Naive thymus-derived CD4-positive, alpha-beta T cell (primary cell): ENCODE measurements around the gene PPA2. TPM values are rescaled to one million over a fixed set of nuclear protein-coding genes. Genes with fewer than 3 reads are reported as not detected.

Source experiments
- ATAC-seq: fragments of 150-1000 bp; cut with Tn5 transposase; 2 replicates; pipeline ENCODE4 v1.10.0; 2021; ENCODE audit warnings: mild to moderate bottlenecking, moderate library complexity
- CTCF ChIA-PET: fragments of 350-600 bp; sonication (Branson Sonifier 250); formaldehyde crosslinking; loops from one replicate; lab custom pipeline; 2021; ENCODE audit warnings: antibody characterized with exemption; lab: Charles Lee
- POLR2A ChIA-PET: fragments of 350-600 bp; sonication (Branson Sonifier 250); formaldehyde crosslinking; loops from one replicate; lab custom pipeline; 2021; ENCODE audit warnings: antibody characterized with exemption, inconsistent platforms; lab: Charles Lee
- DNase-seq, 9 donors: peaks; one replicate each; pipeline versions ENCODE4 v3.0.0 to v3.0.0-alpha.2; 2020 to 2022; ENCODE audit warnings: mixed read lengths in 1 of 9
- H3K27ac ChIP-seq: one replicate; pipeline ENCODE4 v1.7.0; 2013; ENCODE audit warnings: mild to moderate bottlenecking, low read depth, low read length, moderate library complexity
- H3K27me3 ChIP-seq, 2 donors: one replicate each; pipeline ENCODE4 v1.7.0; 2013; ENCODE audit warnings: low read length in 2 of 2, mild to moderate bottlenecking in 2 of 2, moderate library complexity in 2 of 2; ENCODE audit not compliant: control insufficient read depth in 2 of 2, insufficient read depth in 2 of 2
- H3K36me3 ChIP-seq, 3 experiments: 1 replicate in 2 of 3; 2 replicates in 1 of 3; pipeline ENCODE4 v1.7.0; 2013; ENCODE audit warnings: low read length in 3 of 3, mild to moderate bottlenecking in 3 of 3, moderate library complexity in 1 of 3; ENCODE audit not compliant: insufficient read depth in 3 of 3, control insufficient read depth in 2 of 3
- H3K4me1 ChIP-seq, 2 donors: one replicate each; pipeline ENCODE4 v1.7.0; 2013; ENCODE audit warnings: low read length in 2 of 2, mild to moderate bottlenecking in 2 of 2, moderate library complexity in 1 of 2; ENCODE audit not compliant: control insufficient read depth in 2 of 2, insufficient read depth in 2 of 2
- H3K4me3 ChIP-seq: 2 replicates; pipeline ENCODE4 v1.7.0; 2013; ENCODE audit warnings: mild to moderate bottlenecking, low read length
- H3K9me3 ChIP-seq, 3 experiments: 1 replicate in 2 of 3; 2 replicates in 1 of 3; pipeline ENCODE4 v1.7.0; 2013; ENCODE audit warnings: low read length in 3 of 3; ENCODE audit not compliant: control insufficient read depth in 2 of 3
- H3K27ac Mint-ChIP-seq, 9 donors: one replicate each; pipeline ENCODE4 v1.8.0; 2020 to 2022; ENCODE audit warnings: mixed read lengths in 9 of 9, mild to moderate bottlenecking in 8 of 9, moderate library complexity in 5 of 9, inconsistent platforms in 2 of 9
- H3K27me3 Mint-ChIP-seq, 5 donors: one replicate each; pipeline ENCODE4 v1.8.0; 2021 to 2022; ENCODE audit warnings: mixed read lengths in 5 of 5, mild to moderate bottlenecking in 1 of 5
- H3K36me3 Mint-ChIP-seq, 5 donors: one replicate each; pipeline ENCODE4 v1.8.0; 2020 to 2022; ENCODE audit warnings: mixed read lengths in 5 of 5, mild to moderate bottlenecking in 3 of 5, inconsistent platforms in 1 of 5
- H3K4me1 Mint-ChIP-seq, 7 donors: one replicate each; pipeline ENCODE4 v1.8.0; 2020 to 2022; ENCODE audit warnings: mixed read lengths in 7 of 7, mild to moderate bottlenecking in 3 of 7, inconsistent platforms in 1 of 7
- H3K4me3 Mint-ChIP-seq, 10 donors: one replicate each; pipeline ENCODE4 v1.8.0; 2020 to 2022; ENCODE audit warnings: mild to moderate bottlenecking in 10 of 10, mixed read lengths in 10 of 10, moderate library complexity in 6 of 10, inconsistent platforms in 2 of 10
- H3K9me3 Mint-ChIP-seq, 11 donors: one replicate each; pipeline ENCODE4 v1.8.0; 2020 to 2022; ENCODE audit warnings: mixed read lengths in 11 of 11, mild to moderate bottlenecking in 4 of 11, inconsistent platforms in 1 of 11, moderate library complexity in 1 of 11
- intact Hi-C, 2 donors: fragments of 100-400 bp; cut with micrococcal nuclease; formaldehyde crosslinking; loops; one replicate each; pipeline ENCODE4 v1.15.1; 2023
- polyA plus RNA-seq, 2 donors: library from polyadenylated mRNA; unstranded; fragments of 300-500 nt; fragmentation: Illumina TruSeq; gene quantifications; one replicate each; pipeline ENCODE4 v1.2.3, GENCODE V29; 2021
- total RNA-seq, 6 experiments: library from RNA in 5 of 6; stranded (reverse) in 5 of 6; gene quantifications; 1 replicate in 5 of 6; 2 replicates in 1 of 6; pipeline ENCODE4 v1.2.3 and lab custom pipeline; 2021 to 2026

The PPA2 gene
- total and polyA plus RNA-seq, 7 experiments from 2014 or later = 38.2 to 107 (median 51.2) TPM

DNA sequence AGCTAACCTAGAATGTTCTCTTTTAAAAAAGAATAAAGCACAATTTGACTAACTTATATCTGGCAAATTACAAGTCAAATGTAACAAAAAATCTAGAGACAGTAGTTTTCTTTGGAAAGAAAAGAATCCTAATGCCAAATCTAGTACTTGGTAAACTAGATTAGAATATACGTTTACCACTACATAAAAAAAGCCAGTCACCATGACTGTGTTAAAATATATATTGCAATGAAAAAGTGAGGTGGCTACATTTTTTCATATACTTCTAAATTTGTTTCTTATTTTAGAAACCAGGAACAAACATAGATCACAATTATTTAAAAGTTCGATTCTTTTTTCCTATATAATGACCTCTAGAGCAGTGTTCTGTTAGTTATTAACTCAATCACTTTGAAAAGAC is 29.6 kb upstream of the PPA2 start:
- no peaks in the 10 kb centered on the region for H3K4me1 Mint-ChIP-seq
- Histone ChIP-seq H3K36me3 (no peaks in the 10 kb centered on the region), H3K27me3 (no peaks in the 10 kb centered on the region), H3K4me3 (no peak overlapping the region), H3K27ac (no peak overlapping the region), H3K9me3 (no peaks in the 10 kb centered on the region), H3K4me1 (no peaks in the 10 kb centered on the region)
- ATAC-seq = no peak
- DNase-seq = no peak
- CTCF ChIA-PET = no interaction called here
- peaks cover 0 to 4% (median 0%) of the 10 kb centered on the region in 11 donors for H3K9me3 Mint-ChIP-seq
- peaks cover 0 to 7% (median 2%) of the 10 kb centered on the region in 5 donors for H3K27me3 Mint-ChIP-seq
- no peaks in the 10 kb centered on the region for H3K36me3 Mint-ChIP-seq
- no peak overlapping the region for H3K27ac Mint-ChIP-seq
- intact Hi-C loops = no loop called here
- POLR2A ChIA-PET = no interaction called here
- no peak overlapping the region for H3K4me3 Mint-ChIP-seq

GRCh38 chr4:105496899-105497298 is 23.0 kb upstream of the PPA2 start:
- H3K4me3 Mint-ChIP-seq = no peak overlapping the region
- no peak overlapping the region for H3K27ac Mint-ChIP-seq
- no peaks in the 10 kb centered on the region for H3K4me1 Mint-ChIP-seq
- no peak for DNase-seq
- intact Hi-C loops = no loop called here
- no peaks in the 10 kb centered on the region for H3K4me1 ChIP-seq
- H3K27me3 ChIP-seq = no peaks in the 10 kb centered on the region
- H3K9me3 ChIP-seq = no peaks in the 10 kb centered on the region
- no peaks in the 10 kb centered on the region for H3K36me3 Mint-ChIP-seq
- H3K9me3 Mint-ChIP-seq = peaks cover 0 to 9% (median 3%) of the 10 kb centered on the region in 11 donors
- H3K4me3 ChIP-seq = no peak overlapping the region
- no peak overlapping the region for H3K27ac ChIP-seq
- ChIA-PET CTCF (interaction anchor here (0.6 kb wide), 1 partner anchor 18 kb away, joined by 3 read pairs; no protein-coding TSS in a partner anchor), POLR2A (interaction anchor here (0.7 kb wide), 1 partner anchor 122 kb away, joined by 4 read pairs; no protein-coding TSS in a partner anchor)
- H3K27me3 Mint-ChIP-seq = peaks cover 7 to 45% (median 37%) of the 10 kb centered on the region in 5 donors
- ATAC-seq = no peak
- no peaks in the 10 kb centered on the region for H3K36me3 ChIP-seq

DNA sequence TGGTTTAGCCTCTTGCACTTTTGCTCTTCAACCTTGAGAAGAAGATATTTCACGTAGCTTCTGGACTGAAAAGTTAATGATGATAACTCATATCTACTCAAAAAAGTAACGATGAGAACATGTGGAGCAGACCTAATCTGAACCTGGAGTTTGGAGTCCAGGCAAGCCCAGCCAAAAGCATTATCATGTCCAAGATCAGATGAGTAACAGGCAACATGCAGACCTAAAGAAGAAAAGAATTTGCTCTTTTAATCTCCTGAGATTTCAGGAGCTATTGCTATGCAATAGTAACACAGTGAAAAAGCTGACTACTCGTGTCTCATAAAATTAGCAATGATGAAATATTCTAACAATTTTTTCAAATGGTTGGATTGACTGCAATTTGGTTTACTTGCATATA is 21.8 kb upstream of the PPA2 start:
- Mint-ChIP-seq H3K4me1 (no peaks in the 10 kb centered on the region), H3K27ac (no peak overlapping the region), H3K9me3 (peaks cover 0 to 6% (median 3%) of the 10 kb centered on the region in 11 donors), H3K27me3 (peaks cover 5 to 45% (median 33%) of the 10 kb centered on the region in 5 donors), H3K36me3 (no peaks in the 10 kb centered on the region), H3K4me3 (no peak overlapping the region)
- ATAC-seq (no peak), DNase-seq (no peak)
- intact Hi-C loops = no loop called here
- Histone ChIP-seq H3K9me3 (no peaks in the 10 kb centered on the region), H3K4me3 (no peak overlapping the region), H3K27me3 (no peaks in the 10 kb centered on the region), H3K4me1 (no peaks in the 10 kb centered on the region), H3K36me3 (no peaks in the 10 kb centered on the region), H3K27ac (no peak overlapping the region)
- ChIA-PET POLR2A (interaction anchor here (0.6 kb wide), 1 partner anchor 233 kb away, joined by 4 read pairs; no protein-coding TSS in a partner anchor), CTCF (no interaction called here)

DNA sequence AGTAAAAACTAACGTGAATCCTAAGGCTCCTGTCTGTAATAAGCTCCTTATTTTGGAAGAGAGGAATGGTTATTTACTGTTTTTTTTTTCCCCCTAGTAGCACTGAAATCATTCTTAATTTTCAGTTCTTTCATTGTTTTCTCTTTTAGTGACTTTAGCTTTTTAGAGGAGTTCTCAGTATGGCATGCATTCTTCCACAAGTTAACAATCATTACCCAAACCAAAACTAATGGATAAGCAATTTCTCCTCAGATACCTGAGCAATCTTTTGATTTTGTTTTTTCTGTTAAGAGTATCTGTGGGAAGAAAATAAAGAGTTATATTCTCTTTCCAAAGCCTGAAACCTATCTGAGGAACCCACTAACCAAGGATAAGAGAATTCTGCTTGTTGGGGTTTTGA is 16.7 kb upstream of the PPA2 start:
- H3K9me3 Mint-ChIP-seq = peaks cover 3 to 27% (median 9%) of the 10 kb centered on the region in 11 donors
- H3K4me3 Mint-ChIP-seq = no peak overlapping the region
- H3K36me3 Mint-ChIP-seq = peaks cover 0 to 3% (median 0%) of the 10 kb centered on the region in 5 donors
- peaks cover 0 to 1% (median 0%) of the 10 kb centered on the region in 7 donors for H3K4me1 Mint-ChIP-seq
- DNase-seq = no peak
- no peaks in the 10 kb centered on the region for H3K36me3 ChIP-seq
- intact Hi-C loops = no loop called here
- peaks cover 8 to 39% (median 29%) of the 10 kb centered on the region in 5 donors for H3K27me3 Mint-ChIP-seq
- CTCF ChIA-PET = no interaction called here
- H3K27ac Mint-ChIP-seq = no peak overlapping the region
- H3K27me3 ChIP-seq = no peaks in the 10 kb centered on the region
- H3K4me1 ChIP-seq = no peaks in the 10 kb centered on the region
- H3K4me3 ChIP-seq = no peak overlapping the region
- H3K9me3 ChIP-seq = no peaks in the 10 kb centered on the region
- POLR2A ChIA-PET = no interaction called here
- no peak overlapping the region for H3K27ac ChIP-seq
- ATAC-seq = no peak

GRCh38 chr4:105483840-105484239 is 10.0 kb upstream of the PPA2 start:
- POLR2A ChIA-PET = no interaction called here
- Mint-ChIP-seq H3K27ac (no peak overlapping the region), H3K4me1 (peaks cover 0 to 1% (median 0%) of the 10 kb centered on the region in 7 donors), H3K36me3 (peaks cover 0 to 2% (median 0%) of the 10 kb centered on the region in 5 donors), H3K9me3 (peaks cover 2 to 14% (median 7%) of the 10 kb centered on the region in 11 donors), H3K4me3 (no peak overlapping the region), H3K27me3 (peaks cover 4 to 26% (median 10%) of the 10 kb centered on the region in 5 donors)
- Histone ChIP-seq H3K27me3 (no peaks in the 10 kb centered on the region), H3K9me3 (no peaks in the 10 kb centered on the region), H3K4me3 (no peak overlapping the region), H3K27ac (no peak overlapping the region), H3K4me1 (no peaks in the 10 kb centered on the region), H3K36me3 (no peaks in the 10 kb centered on the region)
- CTCF ChIA-PET = no interaction called here
- intact Hi-C loops = no loop called here
- DNase-seq = no peak
- ATAC-seq = no peak

- H3K4me1 ChIP-seq = peaks cover 18 to 21% of the 10 kb centered on the region in 2 donors
- H3K4me3 ChIP-seq = peak overlapping the region; percentile 86
- H3K27me3 Mint-ChIP-seq = peaks cover 0 to 12% (median 6%) of the 10 kb centered on the region in 5 donors
- H3K4me3 Mint-ChIP-seq = peak overlapping the region; percentile 96 to 99 (median 98)
- no peaks in the 10 kb centered on the region for H3K9me3 ChIP-seq
- ATAC-seq = peak; percentile 1
- POLR2A ChIA-PET = interaction anchor here (0.6 to 2.5 kb wide), 14 partner anchors 9 to 842 kb away, joined by 3 to 11 read pairs (median 5); partner anchors contain the start of genes GSTCD, INTS12, TBCK and TET2
- H3K27ac Mint-ChIP-seq = peak overlapping the region; percentile 40 to 100 (median 98)
- H3K36me3 ChIP-seq = peaks cover 0 to 7% (median 0%) of the 10 kb centered on the region in 3 experiments
- H3K36me3 Mint-ChIP-seq = peaks cover 0 to 4% (median 0%) of the 10 kb centered on the region in 5 donors
- peak overlapping the region; percentile 95 for H3K27ac ChIP-seq
- no peaks in the 10 kb centered on the region for H3K27me3 ChIP-seq
- peaks cover 0 to 2% (median 0%) of the 10 kb centered on the region in 11 donors for H3K9me3 Mint-ChIP-seq
- CTCF ChIA-PET = interaction anchor here (0.7 to 2.2 kb wide), 8 partner anchors 8 to 841 kb away, joined by 3 to 12 read pairs (median 5); partner anchors contain the start of genes TBCK and TET2
- DNase-seq = peak in 1 of 9 donors; percentile 85
- H3K4me1 Mint-ChIP-seq = peaks cover 22 to 42% (median 41%) of the 10 kb centered on the region in 7 donors
- intact Hi-C loops = loop anchor here (1.0 to 5.0 kb wide), 4 partner anchors 234 to 982 kb away; partner anchors contain the start of genes GSTCD (in 2 of the 2), INTS12 (in 2 of the 2) and CXXC4 (in 1 of the 2)
Observed at GRCh38 chr4:105474099-105474518, 247 bp upstream of the PPA2 start.
